GM19043 (cell line): Measurements from ENCODE around the gene IL4.
A peak's percentile ranks its signal among the peaks of the same experiment; 100 is the strongest.
"Not testable (repeated sequence)": the region's sequence is repeated elsewhere in the genome, so short reads cannot be mapped to it uniquely, and the experiment has no call there.

Experiments used
- ATAC-seq: cut with Tn5 transposase; IDR thresholded peaks from one replicate; pipeline ENCODE4 v1.9.1; 2021; ENCODE audit warnings: low read depth; ENCODE audit not compliant: unreplicated experiment

Gene IL4

DNA sequence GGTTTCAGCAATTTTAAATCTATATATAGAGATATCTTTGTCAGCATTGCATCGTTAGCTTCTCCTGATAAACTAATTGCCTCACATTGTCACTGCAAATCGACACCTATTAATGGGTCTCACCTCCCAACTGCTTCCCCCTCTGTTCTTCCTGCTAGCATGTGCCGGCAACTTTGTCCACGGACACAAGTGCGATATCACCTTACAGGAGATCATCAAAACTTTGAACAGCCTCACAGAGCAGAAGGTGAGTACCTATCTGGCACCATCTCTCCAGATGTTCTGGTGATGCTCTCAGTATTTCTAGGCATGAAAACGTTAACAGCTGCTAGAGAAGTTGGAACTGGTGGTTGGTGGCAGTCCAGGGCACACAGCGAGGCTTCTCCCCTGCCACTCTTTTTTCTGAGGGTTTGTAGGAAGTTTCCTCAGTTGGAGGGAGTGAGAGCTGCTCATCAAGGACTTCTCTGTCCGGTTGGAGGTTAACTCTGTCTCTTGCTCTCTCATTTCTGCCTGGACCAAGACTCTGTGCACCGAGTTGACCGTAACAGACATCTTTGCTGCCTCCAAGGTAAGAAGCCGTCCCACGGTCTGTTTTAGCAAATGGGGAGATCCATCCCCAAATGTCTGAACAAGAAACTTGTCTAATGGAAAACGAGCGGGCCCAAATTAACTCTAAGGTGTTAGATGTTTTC is at the start of gene IL4:
TSS of gene IL4 (plus strand) at position 51 of the 692 bp plus-strand sequence. CDS start at position 113, 62 bp downstream.
- no peak for ATAC-seq

DNA sequence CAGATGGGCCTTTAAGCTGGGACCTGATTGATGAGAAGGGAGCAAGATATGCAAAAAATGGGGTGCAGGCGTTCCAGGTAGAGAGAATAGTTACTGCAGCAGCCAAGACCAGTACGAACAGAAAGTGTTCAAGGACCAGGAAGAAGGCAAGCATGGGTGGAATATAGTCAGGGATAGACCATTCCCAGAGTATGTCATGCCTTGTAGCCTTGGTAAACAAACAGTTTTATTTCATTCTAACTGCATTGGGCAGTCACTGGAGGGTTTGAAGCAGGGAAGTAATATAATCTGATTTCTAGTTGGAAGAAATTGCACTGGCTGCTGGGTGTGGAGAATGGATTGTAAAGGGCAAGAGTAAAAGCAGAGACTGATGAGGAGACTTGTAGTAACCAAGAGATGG is 46.3 kb upstream of the IL4 start:
- ATAC-seq, result no peak

DNA sequence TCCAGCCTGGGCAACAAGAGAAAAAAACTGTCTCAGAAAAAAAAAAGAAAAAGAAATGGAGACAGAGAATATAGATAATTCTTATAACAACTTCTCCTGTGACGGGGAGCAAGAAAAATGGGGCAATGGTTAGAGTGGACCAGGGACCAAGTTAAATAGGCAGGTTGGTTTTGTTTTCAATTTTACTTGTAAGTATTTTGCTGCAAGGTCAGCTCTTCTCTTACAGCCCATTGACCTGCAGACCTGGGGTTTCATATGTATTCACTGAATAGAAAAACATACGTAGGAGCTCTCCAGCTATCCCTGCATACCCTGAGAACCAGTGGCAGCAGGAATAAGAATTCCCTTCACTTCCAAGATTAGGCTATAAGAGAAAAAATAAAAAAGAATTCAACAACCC is 45.0 kb upstream of the IL4 start:
- no peak for ATAC-seq

DNA sequence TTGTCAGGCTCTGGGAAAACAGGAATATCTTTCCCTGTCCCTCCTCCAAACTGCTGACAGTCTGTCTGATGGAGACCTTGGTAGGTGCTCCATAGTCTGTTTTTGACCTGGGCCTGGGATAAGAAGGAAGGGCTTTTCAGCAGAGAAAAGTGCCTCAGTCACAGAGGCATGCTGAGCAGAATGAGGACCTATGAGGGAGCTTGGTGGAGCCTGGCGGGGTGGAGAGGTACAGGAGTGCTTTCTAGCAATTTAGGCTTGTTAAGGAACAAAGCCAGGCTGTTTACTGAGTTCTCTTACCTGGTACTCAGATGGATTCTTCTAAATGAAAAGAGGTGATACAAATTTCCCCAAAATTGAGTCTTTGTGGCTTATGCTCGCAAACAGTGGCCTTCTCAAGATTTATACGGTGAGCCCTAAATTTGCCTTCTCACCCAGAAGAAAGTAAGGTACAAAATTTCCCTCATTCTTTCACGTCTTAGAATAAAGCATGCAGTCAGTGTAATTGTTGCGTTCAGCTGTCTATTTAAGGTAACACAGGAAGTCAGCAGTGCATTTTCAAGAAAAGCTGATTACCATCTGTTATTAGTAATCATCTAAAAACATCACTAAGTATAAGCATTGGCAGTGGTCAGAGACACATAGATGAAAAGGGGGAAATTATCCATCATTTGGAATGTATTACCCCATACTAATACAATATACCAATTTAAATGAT is 44.4 kb upstream of the IL4 start:
- ATAC-seq, result peak; percentile 49

DNA sequence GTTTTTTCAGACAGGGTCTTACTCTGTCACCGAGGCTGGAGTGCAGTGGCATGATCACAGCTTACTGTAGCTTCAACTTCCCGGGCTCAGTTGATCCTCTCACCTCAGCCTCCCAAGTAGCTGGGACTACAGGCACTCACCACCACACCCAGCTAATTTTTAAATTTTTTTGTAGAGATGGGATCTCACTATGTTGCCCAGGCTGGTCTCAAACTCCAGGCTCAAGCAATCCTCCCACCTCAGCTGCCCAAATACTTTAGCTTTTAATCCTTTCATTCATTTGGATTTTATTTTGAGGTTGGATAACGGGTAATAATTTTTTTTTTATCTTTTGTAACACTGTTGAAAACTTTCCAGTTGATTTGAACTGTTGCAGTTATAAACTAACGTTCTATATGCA is 40.2 kb upstream of the IL4 start:
- not testable (repeated sequence) for ATAC-seq

DNA sequence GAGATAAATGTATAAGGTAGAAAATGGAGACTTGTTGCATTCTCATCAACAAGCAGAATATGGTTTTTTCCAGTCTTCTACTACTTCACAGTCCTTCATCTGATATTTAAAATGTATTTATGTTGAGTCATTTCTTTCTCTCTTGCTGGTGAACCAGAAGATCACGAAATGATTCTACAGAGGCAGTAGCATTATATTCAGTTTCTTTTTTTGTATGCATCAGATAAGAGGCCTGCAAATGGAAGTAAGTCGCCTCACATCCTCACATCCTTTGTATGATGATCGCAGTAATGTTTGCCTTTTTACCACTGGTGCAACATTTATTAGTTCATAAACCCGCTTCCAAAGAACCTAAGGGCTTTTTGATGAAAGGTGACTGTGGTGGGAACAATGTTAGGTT is 37.9 kb upstream of the IL4 start:
- ATAC-seq, result peak; percentile 31

DNA sequence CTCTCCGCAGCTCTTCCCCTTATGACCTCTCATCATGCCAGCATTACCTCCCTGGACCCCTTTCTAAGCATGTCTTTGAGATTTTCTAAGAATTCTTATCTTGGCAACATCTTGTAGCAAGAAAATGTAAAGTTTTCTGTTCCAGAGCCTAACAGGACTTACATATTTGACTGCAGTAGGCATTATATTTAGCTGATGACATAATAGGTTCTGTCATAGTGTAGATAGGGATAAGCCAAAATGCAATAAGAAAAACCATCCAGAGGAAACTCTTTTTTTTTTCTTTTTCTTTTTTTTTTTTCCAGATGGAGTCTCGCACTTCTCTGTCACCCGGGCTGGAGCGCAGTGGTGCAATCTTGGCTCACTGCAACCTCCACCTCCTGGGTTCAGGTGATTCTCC is 36.5 kb upstream of the IL4 start:
- no peak for ATAC-seq

DNA sequence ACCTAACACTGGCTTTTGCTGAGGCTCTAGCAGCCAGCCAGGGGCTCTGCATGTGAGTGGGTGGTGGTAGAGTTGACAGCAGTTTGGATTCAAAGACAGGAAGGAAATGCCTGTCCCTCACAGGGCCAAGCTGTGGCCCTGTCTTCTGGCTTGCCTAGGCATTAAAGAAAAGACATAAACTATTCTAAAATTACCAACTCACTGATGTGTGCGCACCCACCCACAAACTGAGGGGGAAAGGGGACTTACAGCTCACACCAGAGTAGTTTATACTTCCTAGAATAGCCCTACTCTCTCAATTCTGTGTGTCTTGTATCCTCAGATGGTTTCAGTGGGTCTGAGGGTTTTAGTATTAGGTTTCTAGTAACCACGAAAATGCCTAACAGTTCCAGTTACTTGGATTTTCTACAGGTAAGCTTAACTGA is 34.1 kb upstream of the IL4 start:
- peak; percentile 65 for ATAC-seq

DNA sequence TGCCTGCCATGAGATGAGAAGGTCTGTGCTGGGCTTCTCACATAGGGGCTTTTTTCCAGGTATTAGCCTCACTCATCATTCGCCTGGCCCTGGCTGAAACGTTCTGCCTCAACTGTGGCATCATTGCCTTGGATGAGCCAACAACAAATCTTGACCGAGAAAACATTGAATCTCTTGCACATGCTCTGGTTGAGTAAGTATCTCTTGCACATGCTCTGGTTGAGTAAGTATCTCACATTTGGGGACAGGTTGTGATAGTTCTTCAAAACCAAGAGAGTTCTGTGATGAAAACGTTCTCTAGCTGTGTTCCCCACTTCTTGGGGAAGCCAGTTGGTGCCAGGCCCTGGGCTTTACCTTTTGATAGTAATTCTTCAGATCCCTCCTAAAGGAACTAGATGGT is 33.2 kb upstream of the IL4 start:
- no peak for ATAC-seq

DNA sequence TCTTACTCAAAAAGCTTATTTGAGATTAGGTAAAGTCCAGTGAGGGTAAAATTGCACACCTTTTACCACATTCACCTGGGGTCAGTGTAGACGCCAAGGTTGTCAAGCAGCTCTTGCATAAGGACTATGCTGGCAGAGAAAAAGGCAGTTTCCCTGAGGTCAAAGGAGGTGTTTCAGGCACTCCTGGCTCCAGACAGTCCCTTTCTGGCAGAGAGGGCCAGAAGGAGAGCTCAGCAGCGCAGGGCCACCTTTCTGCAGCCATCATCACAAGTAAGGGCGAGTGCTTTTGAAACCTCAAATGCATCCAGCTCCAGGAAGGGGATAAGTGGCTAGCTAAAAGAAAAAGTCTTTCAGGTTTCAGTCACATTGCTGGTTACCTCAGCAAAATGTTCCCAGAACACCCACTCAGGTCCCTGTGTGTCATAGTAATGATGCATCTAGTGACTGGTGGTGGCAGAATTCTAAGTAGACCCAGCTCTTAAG is 32.5 kb upstream of the IL4 start:
- ATAC-seq, result no peak

DNA sequence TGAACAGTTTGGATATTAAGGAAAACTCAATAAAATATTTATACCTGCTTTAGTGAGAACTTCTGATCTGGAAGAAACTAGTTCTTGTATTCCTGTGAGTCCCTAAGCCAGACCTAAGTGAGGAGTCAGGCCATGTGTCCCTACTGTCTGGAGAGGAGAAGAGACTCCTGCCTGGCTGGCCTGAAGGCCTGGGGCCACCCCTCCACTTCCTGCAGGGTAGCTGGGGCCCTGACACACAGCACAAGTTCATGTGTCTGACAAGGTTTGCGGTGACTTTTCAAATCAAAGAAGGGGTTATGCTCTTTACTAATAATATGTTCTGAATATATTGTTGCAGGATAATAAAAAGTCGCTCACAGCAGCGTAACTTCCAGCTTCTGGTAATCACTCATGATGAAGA is 31.9 kb upstream of the IL4 start:
- no peak for ATAC-seq

DNA sequence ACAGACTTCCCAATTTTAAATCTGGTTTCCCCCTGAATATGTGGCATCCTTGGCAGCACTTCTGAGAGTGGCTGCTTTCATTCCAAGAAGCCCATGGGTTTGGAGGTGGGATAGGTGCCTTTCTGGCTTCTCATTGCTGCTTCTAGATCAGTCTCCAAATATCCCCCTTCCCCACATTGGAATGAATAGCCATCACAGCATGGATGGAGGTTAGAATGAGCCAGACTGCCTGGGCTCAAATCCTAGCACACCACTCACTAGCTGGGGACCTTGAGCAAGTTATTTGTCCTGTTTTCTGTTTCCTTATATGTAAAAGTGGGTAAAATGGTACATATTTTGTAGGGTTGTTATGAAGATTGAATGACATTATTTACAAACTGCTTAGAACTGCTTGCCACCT is 29.6 kb upstream of the IL4 start:
- no peak for ATAC-seq

DNA sequence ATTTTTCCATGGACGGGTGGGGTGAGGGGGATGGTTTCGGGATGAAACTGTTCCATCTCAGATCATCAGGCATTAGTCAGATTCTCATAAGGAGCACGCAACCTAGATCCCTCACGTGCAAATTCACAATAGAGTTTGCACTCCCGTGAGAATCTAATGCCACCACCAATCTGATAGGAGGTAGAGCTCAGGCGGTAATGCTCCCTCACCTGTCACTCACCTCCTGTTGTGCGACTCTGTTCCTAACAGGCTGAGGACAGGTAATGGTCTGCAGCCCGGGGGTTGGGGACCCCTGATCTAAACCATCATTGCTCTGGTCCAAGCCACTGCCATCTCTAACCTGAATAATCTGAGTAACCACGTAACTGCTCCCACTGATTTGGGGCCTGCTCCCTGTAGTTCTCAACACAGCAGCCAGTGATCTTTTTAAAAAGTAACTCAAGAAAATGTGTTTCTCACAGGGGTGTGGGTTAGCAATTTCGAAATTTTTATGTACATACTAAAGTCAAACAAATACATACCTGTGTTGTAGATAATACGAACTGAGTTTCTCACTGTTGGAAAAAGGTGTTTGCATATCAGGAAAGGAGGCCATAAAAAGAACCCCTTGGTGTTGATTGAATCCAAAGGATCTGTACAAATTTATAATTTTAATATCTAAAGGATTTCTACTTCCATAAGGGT is 27.1 kb upstream of the IL4 start:
- no peak for ATAC-seq

DNA sequence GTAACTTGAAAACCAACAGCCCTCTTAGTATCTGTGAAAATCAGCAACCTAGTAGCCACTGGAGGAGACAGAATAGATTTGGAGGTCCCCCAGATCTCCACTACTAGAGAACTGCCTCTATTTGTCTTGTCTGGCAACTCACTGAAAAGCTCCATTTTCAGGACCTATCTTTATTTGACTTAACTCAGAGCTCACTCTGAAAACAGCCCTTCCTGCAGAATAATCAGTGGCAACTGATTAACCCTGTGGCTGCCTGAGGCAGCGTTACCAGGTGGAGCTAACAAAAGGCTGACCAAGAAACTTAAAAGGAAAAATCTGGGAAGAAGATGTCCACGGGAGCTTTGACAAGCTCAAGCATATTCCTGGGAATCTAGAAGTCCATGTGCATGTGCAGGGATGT is 26.3 kb upstream of the IL4 start:
- ATAC-seq, result no peak

DNA sequence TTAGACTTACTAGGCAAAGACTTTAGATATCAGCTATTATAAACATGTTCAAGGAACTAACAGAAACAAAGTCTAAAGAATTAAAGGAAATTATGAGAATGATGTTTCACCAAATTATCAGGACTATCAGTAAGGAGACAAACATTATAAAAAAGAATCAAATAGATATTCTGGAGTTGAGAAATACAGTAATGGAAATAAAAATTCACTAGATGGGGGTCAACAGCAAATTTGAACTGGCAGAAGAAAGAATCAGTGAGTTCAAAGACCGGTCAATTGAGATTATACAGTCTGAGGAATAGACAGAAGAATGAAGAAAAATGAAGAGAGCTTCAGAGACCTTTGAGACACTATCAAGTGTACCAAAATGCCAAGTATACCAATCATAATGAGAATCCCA is 25.4 kb upstream of the IL4 start:
- no peak for ATAC-seq

DNA sequence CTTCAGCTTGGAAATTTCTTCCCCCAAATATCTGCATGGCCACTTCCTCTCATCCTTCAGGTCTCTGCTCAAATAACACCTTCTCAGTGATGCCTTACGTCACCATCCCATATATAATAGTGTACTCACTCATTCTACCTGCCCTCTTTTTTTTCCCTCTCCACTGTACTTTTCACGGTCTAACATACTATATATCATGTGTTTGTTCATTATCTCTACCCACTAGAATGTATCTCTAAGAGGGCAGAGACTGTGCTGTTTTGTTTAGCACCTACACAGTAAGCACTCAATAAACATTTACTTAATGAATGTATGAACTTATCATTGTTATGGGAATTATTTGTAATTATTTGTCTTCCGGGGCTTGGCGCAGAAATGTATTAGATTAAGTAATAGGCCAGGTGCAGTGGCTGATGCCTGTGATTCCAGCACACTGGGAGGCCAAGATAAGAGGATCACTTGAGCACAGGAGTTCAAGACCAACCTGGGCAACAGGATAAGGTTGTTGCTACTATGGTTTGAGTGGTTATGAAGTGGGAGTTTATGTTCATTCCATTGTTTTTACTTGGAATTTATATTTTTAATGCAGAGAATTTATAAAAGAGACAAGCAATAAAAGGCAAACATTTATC is 21.8 kb upstream of the IL4 start:
- no peak for ATAC-seq

DNA sequence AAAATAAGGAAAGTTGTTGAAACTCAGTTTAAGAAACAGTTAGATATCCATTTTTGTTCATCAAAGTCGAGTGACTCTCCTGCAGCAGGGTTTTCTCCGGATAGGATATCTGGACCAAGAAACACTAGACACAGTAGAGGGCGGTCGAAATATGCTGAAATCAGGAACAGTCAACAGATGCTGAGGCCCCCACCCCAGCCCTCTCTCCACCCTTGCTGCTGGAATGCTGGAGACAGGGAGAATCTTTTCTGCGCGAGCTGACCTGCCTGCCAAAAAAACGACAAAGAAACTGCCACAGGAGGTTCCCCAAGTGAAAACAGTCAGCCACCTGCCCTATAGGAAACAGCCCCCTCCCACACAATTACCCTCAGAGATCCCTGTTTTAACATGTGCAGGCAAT is 20.1 kb upstream of the IL4 start:
- no peak for ATAC-seq

DNA sequence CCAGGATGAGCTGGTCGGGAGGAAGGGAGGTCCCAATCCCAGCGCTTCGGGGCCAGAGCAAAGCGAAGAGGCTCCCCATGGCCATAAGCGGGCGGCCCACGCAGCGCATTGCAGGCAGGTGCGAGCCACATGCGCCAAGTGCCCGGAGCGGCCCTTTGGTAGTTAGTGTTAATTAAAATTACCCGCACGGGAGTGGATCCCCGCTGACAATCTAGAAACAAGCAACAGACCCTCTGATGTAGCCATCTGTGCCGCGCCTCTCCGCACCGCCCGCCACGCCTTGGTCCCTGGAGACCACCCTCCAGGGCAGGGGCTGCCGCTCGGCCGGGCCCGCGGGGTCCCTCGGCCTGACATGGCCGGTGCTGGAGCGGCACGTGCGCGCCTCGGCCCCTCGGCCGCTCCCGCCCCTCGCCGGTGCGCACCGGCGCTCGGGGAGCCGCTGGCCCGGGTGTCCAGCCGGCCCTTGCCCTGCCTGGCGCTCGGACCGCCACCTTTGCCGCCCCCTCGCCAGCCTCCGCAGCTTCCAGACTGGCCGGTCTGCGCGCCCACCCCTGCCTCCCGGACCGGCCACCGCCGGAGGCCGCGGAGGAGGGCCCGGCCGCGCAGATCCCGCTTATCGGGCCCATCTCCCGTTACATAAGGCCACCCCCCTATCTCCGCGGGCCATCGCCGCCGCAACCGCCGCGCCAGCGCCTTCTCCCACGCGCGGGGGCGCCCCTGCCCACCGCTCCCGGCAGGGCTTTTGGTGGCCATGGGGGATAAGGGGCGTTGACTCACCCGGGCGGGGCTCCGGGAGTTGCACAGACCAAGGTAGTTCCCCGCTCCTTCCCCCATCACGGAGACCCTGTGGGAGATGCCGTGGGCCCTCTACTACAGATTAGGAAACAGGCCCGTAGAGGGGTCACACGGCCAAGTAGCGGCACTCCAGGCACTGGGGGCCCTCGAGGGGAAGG is 17.7 kb upstream of the IL4 start:
- no peak for ATAC-seq

DNA sequence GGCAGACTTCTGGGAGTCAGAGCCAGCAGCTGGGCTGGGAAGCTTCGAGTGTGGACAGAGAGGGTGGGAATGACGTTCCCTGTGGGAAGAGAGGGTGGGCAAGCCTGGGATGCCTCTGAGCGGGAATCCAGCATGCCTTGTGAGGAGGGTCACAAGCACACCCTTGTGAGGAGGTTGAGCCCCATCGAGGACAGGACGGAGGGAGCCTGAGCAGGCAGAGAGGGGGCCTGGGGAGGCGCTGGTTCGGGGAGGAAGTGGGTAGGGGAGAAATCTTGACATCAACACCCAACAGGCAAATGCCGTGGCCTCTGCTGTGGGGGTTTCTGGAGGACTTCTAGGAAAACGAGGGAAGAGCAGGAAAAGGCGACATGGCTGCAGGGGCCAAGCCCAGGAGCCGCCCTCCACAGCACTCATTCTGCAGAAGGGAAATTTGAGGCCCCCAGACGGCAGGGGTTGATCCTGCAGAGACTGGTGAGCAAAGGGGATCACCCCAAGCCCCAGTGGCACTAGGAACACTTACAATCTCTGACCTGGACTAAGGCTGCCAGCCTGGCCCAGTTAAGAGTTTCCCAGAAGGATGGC is 16.9 kb upstream of the IL4 start:
- ATAC-seq, result no peak
